ENCODE data around the gene NT5C1B.

Gene NT5C1B

GRCh38 chr2:18593496-18593895 is 4.1 kb upstream of the NT5C1B start:
- H3K4me3 ChIP-seq (replicated peaks; ENCODE audit: low read depth, low read length): no peak overlapping the region
- TF ChIP-seq CTCF (IDR thresholded peaks at IDR 0.05; ENCODE audit: low read depth, low read length, missing control alignments): no peak
- no peak for DNase-seq (ENCODE audit: extremely low read depth, low read depth)

GRCh38 chr2:18592372-18592771 is 3.0 kb upstream of the NT5C1B start:
- no peak for DNase-seq (ENCODE audit: extremely low read depth, low read depth)
- no peak for TF ChIP-seq CTCF (IDR thresholded peaks at IDR 0.05; ENCODE audit: low read depth, low read length, missing control alignments)
- H3K4me3 ChIP-seq (replicated peaks; ENCODE audit: low read depth, low read length): no peak overlapping the region

- no peak for DNase-seq (ENCODE audit: extremely low read depth, low read depth)
- H3K4me3 ChIP-seq (replicated peaks; ENCODE audit: low read depth, low read length): no peak overlapping the region
- no peak for TF ChIP-seq CTCF (IDR thresholded peaks at IDR 0.05; ENCODE audit: low read depth, low read length, missing control alignments)
Measured at GRCh38 chr2:18588802-18589201, 567 bp downstream of the NT5C1B start.

GRCh38 chr2:18588049-18588448 is 1.3 kb downstream of the NT5C1B start:
- no peak for TF ChIP-seq CTCF (IDR thresholded peaks at IDR 0.05; ENCODE audit: low read depth, low read length, missing control alignments)
- no peak for DNase-seq (ENCODE audit: extremely low read depth, low read depth)
- H3K4me3 ChIP-seq (replicated peaks; ENCODE audit: low read depth, low read length): no peak overlapping the region

GRCh38 chr2:18585526-18585925 is 3.8 kb downstream of the NT5C1B start:
- no peak overlapping the region for H3K4me3 ChIP-seq (replicated peaks; ENCODE audit: low read depth, low read length)
- TF ChIP-seq CTCF (IDR thresholded peaks at IDR 0.05; ENCODE audit: low read depth, low read length, missing control alignments): no peak
- no peak for DNase-seq (ENCODE audit: extremely low read depth, low read depth)

- DNase-seq (ENCODE audit: extremely low read depth, low read depth): no peak
- H3K4me3 ChIP-seq (replicated peaks; ENCODE audit: low read depth, low read length): no peak overlapping the region
- TF ChIP-seq CTCF (IDR thresholded peaks at IDR 0.05; ENCODE audit: low read depth, low read length, missing control alignments): no peak
Measured at GRCh38 chr2:18584608-18584954, 4.8 kb downstream of the NT5C1B start.

GRCh38 chr2:18583905-18584607 is 5.3 kb downstream of the NT5C1B start:
- DNase-seq (ENCODE audit: extremely low read depth, low read depth): no peak
- no peak overlapping the region for H3K4me3 ChIP-seq (replicated peaks; ENCODE audit: low read depth, low read length)
- no peak for TF ChIP-seq CTCF (IDR thresholded peaks at IDR 0.05; ENCODE audit: low read depth, low read length, missing control alignments)

Measured in HFF-Myc (cell line).